ENCODE results near the gene TUBB3.
"Not testable (repeated sequence)": the region's sequence is repeated elsewhere in the genome, so short reads cannot be mapped to it uniquely, and the experiment has no call there.

Gene TUBB3

GRCh38 chr16:89922884-89923639 is at the start of gene TUBB3:
Gene TUBB3 (plus strand): TSS chr16:89923342. CDS start chr16:89923402, 60 bp downstream.
- DNase-seq: peak in 1 of 2 experiments; percentile 50

- DNase-seq: peak in 1 of 2 experiments; percentile 62
These were observed 49.0 kb upstream of the TUBB3 start for GRCh38 chr16:89873972-89874689.

GRCh38 chr16:89879123-89879522 is 44.0 kb upstream of the TUBB3 start:
- DNase-seq: not testable (repeated sequence)

GRCh38 chr16:89880477-89881367 is 42.4 kb upstream of the TUBB3 start:
- DNase-seq: no peak

- no peak for DNase-seq
These were observed 41.8 kb upstream of the TUBB3 start for GRCh38 chr16:89881368-89881730.

GRCh38 chr16:89883346-89884040 is 39.6 kb upstream of the TUBB3 start:
- no peak for DNase-seq

GRCh38 chr16:89884041-89884421 is 39.1 kb upstream of the TUBB3 start:
- no peak for DNase-seq

GRCh38 chr16:89887243-89887642 is 35.9 kb upstream of the TUBB3 start:
- DNase-seq: no peak

- DNase-seq: no peak
These were observed 32.9 kb upstream of the TUBB3 start for GRCh38 chr16:89890200-89890599.

- no peak for DNase-seq
These were observed 32.1 kb upstream of the TUBB3 start for GRCh38 chr16:89890886-89891657.

- DNase-seq: no peak
These were observed 31.0 kb upstream of the TUBB3 start for GRCh38 chr16:89892055-89892630.

GRCh38 chr16:89892635-89893034 is 30.5 kb upstream of the TUBB3 start:
- DNase-seq: no peak

GRCh38 chr16:89893642-89894548 is 29.2 kb upstream of the TUBB3 start:
- DNase-seq: no peak

- no peak for DNase-seq
These were observed 27.5 kb upstream of the TUBB3 start for GRCh38 chr16:89895482-89896250.

GRCh38 chr16:89897204-89897603 is 25.9 kb upstream of the TUBB3 start:
- no peak for DNase-seq

- no peak for DNase-seq
These were observed 24.8 kb upstream of the TUBB3 start for GRCh38 chr16:89898201-89898967.

- no peak for DNase-seq
These were observed 23.2 kb upstream of the TUBB3 start for GRCh38 chr16:89899879-89900481.

- DNase-seq: no peak
These were observed 22.3 kb upstream of the TUBB3 start for GRCh38 chr16:89900885-89901284.
